ENCODE data around the gene CHST6.
"Not testable (repeated sequence)": the region's sequence is repeated elsewhere in the genome, so short reads cannot be mapped to it uniquely, and the experiment has no call there.

CHST6 gene

GRCh38 chr16:75432828-75433731 lies 62.2 kb downstream of the CHST6 start, which contains the start of gene CFDP1:
Gene CFDP1, minus strand, starts transcription at chr16:75433503. Its CDS starts 151 bp downstream, at chr16:75433352.
- peak; percentile 96 for DNase-seq

GRCh38 chr16:75429621-75430403 lies 65.4 kb downstream of the CHST6 start:
- no peak for DNase-seq

- peak; percentile 53 for DNase-seq
Measured at GRCh38 chr16:75426524-75426923, 68.7 kb downstream of the CHST6 start.

- not testable (repeated sequence) for DNase-seq
Measured at GRCh38 chr16:75424105-75424762, 71.0 kb downstream of the CHST6 start.

GRCh38 chr16:75423723-75424104 lies 71.5 kb downstream of the CHST6 start:
- DNase-seq: no peak

Measured in islet precursor cell (in vitro differentiated cells).